ENCODE data around the gene SLC22A5. TPM values are rescaled to one million over a fixed set of nuclear protein-coding genes. Genes with fewer than 3 reads are reported as not detected.

Gene SLC22A5
- total and polyA plus RNA-seq, 10 of the 15 experiments (the other 5 are each of a cell fraction or from before 2014, with no cell fraction given), result 1.1 to 4.4 (median 2.3) TPM

- ChIA-PET CTCF (interaction anchor here (0.9 to 22.4 kb wide), 7 partner anchors 12 to 111 kb away, joined by 3 to 481 read pairs (median 4); partner anchors contain the start of genes IRF1 and SLC22A5), SMC1A (ENCODE audit: uncharacterized antibody, unreplicated experiment) (interaction anchor here (1.8 to 16.0 kb wide), 3 partner anchors 20 to 111 kb away, joined by 8 to 340 read pairs (median 44); no protein-coding TSS in a partner anchor), POLR2A (interaction anchor here (0.7 to 1.6 kb wide), 5 partner anchors 31 to 112 kb away, joined by 3 to 4 read pairs (median 4); no protein-coding TSS in a partner anchor), RAD21 (ENCODE audit: unreplicated experiment) (interaction anchor here (1.0 to 3.9 kb wide), 4 partner anchors 18 to 111 kb away, joined by 3 to 33 read pairs (median 7); partner anchors contain the start of gene IRF1)
- DNase-seq (ENCODE audit: low read depth, low spot score) (no peak), ATAC-seq (no peak), FAIRE-seq (no peak)
- Histone ChIP-seq H3K27me3 (replicated peaks in 1 of 2; ENCODE audit: control insufficient read depth in 2 of 2, insufficient read depth in 2 of 2, low read length in 1 of 2) (no peaks in the 10 kb centered on the region), H3K9me3 (replicated peaks; ENCODE audit: control insufficient read depth, insufficient read depth, low read length) (no peaks in the 10 kb centered on the region), H3K4me1 (ENCODE audit: control insufficient read depth, insufficient read depth, low read length) (peaks cover 23% of the 10 kb centered on the region), H3K36me3 (ENCODE audit: control insufficient read depth in 2 of 2, insufficient read depth in 2 of 2, low read length in 1 of 2) (no peaks in the 10 kb centered on the region; a peak in 1 of 4 replicates), H4K20me1 (ENCODE audit: control insufficient read depth, insufficient read depth) (no peaks in the 10 kb centered on the region), H3K27ac (ENCODE audit: control insufficient read depth, insufficient read depth) (no peak overlapping the region), H3K79me2 (ENCODE audit: control insufficient read depth, insufficient read depth, low read length) (no peaks in the 10 kb centered on the region), H3K9ac (ENCODE audit: control insufficient read depth, insufficient read depth, low read length) (no peak overlapping the region), H3K4me3 (no peak overlapping the region), H2AFZ (ENCODE audit: control insufficient read depth, low read depth, low read length) (no peak overlapping the region), H3K4me2 (ENCODE audit: control insufficient read depth, insufficient read depth) (no peak overlapping the region)
- intact Hi-C loops (cut with micrococcal nuclease; ENCODE audit: unreplicated experiment) (loop anchor here (5.0 to 10.0 kb wide), 3 partner anchors 152 to 207 kb away; no protein-coding TSS in a partner anchor), in situ Hi-C loops (cut with MboI) (loop anchor here (5.0 to 10.0 kb wide), 3 partner anchors 105 to 493 kb away; partner anchors contain the start of gene IRF1)
- 98% methylated on average over 10 of the region's 10 CpGs for WGBS (ENCODE audit: insufficient coverage, insufficient replicate concordance, low lambda C conversion rate, missing lambda C conversion rate)
- no TSS peak for BruUV-seq (replicated peaks)
- TF ChIP-seq RBBP5 (conservative IDR thresholded peaks at IDR 0.05), result no peak
- no peak for TF ChIP-seq MAX (IDR thresholded peaks at IDR 0.05; ENCODE audit: low read depth, low read length)
- no peak for TF ChIP-seq MYB (IDR thresholded peaks at IDR 0.05; ENCODE audit: borderline replicate concordance, low read depth, low read length)
- no peak for TF ChIP-seq TAF1 (IDR thresholded peaks at IDR 0.05; ENCODE audit: borderline replicate concordance, low read depth, low read length)
- TF ChIP-seq BRCA1 (IDR thresholded peaks at IDR 0.05; ENCODE audit: low read depth, low read length), result no peak
- no peak for TF ChIP-seq ESRRA (IDR thresholded peaks at IDR 0.05; ENCODE audit: low read length)
- TF ChIP-seq USF2 (IDR thresholded peaks at IDR 0.05; ENCODE audit: borderline replicate concordance, low read depth, low read length), result no peak
- no peak for TF ChIP-seq ZZZ3 (IDR thresholded peaks at IDR 0.05; ENCODE audit: control insufficient read depth, insufficient read length, low read depth)
- TF ChIP-seq CHD2 (IDR thresholded peaks at IDR 0.05; ENCODE audit: borderline replicate concordance, low read depth, low read length), result no peak
- TF ChIP-seq IRF5 (IDR thresholded peaks at IDR 0.05; ENCODE audit: borderline replicate concordance), result no peak
- TF ChIP-seq BHLHE40 (IDR thresholded peaks at IDR 0.05; ENCODE audit: borderline replicate concordance in 1 of 2, low read depth in 2 of 2, low read length in 1 of 2), result no peak
- TF ChIP-seq, protein P1, sequence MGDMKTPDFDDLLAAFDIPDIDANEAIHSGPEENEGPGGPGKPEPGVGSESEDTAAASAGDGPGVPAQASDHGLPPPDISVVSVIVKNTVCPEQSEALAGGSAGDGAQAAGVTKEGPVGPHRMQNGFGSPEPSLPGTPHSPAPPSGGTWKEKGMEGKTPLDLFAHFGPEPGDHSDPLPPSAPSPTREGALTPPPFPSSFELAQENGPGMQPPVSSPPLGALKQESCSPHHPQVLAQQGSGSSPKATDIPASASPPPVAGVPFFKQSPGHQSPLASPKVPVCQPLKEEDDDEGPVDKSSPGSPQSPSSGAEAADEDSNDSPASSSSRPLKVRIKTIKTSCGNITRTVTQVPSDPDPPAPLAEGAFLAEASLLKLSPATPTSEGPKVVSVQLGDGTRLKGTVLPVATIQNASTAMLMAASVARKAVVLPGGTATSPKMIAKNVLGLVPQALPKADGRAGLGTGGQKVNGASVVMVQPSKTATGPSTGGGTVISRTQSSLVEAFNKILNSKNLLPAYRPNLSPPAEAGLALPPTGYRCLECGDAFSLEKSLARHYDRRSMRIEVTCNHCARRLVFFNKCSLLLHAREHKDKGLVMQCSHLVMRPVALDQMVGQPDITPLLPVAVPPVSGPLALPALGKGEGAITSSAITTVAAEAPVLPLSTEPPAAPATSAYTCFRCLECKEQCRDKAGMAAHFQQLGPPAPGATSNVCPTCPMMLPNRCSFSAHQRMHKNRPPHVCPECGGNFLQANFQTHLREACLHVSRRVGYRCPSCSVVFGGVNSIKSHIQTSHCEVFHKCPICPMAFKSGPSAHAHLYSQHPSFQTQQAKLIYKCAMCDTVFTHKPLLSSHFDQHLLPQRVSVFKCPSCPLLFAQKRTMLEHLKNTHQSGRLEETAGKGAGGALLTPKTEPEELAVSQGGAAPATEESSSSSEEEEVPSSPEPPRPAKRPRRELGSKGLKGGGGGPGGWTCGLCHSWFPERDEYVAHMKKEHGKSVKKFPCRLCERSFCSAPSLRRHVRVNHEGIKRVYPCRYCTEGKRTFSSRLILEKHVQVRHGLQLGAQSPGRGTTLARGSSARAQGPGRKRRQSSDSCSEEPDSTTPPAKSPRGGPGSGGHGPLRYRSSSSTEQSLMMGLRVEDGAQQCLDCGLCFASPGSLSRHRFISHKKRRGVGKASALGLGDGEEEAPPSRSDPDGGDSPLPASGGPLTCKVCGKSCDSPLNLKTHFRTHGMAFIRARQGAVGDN (IDR thresholded peaks at IDR 0.05), result no peak
- no peak for TF ChIP-seq KLF5 (IDR thresholded peaks at IDR 0.05; ENCODE audit: partially characterized antibody)
- no peak for TF ChIP-seq YY1 (IDR thresholded peaks at IDR 0.05; ENCODE audit: low read depth, low read length)
- TF ChIP-seq RUNX3 (IDR thresholded peaks at IDR 0.05; ENCODE audit: low read length), result no peak
- TF ChIP-seq NR2F1 (conservative IDR thresholded peaks at IDR 0.05), result no peak
Observed at GRCh38 chr5:132389585-132390286, 20.2 kb downstream of the SLC22A5 start.

Data from GM12878 (cell line).